Neural cell (in vitro differentiated cells): Measurements from ENCODE around the gene JHY. TPM values are rescaled to one million over a fixed set of nuclear protein-coding genes. Genes with fewer than 3 reads are reported as not detected.

Experiments
- H2AFZ ChIP-seq: fragments of 200-600, 300-800 bp; sonication (generic), shearing (Covaris generic); 2 replicates; pipeline ENCODE4 v1.6.0; 2014; ENCODE audit warnings: low read depth, mild to moderate bottlenecking, antibody characterized with exemption, low read length, moderate library complexity
- H3F3A ChIP-seq: fragments of 200-600 bp; shearing (Covaris generic); 2 replicates; pipeline ENCODE4 v1.6.1; 2016; ENCODE audit warnings: mild to moderate bottlenecking, moderate library complexity, mixed read lengths, antibody characterized with exemption, low read length; ENCODE audit not compliant: insufficient read depth, poor library complexity, severe bottlenecking
- H3K27ac ChIP-seq: fragments of 200-600, 300-800 bp; sonication (generic), shearing (Covaris generic); 2 replicates; pipeline ENCODE4 v1.5.1; 2014; ENCODE audit warnings: mild to moderate bottlenecking, low read length, moderate library complexity
- H3K27me3 ChIP-seq: fragments of 300-800, 200-600 bp; sonication (generic), shearing (Covaris generic); 2 replicates; pipeline ENCODE4 v1.6.0; 2014; ENCODE audit warnings: mild to moderate bottlenecking, low read depth, low read length, moderate library complexity; ENCODE audit not compliant: insufficient read depth
- H3K36me3 ChIP-seq: fragments of 300-800, 200-600 bp; sonication (generic), shearing (Covaris generic); 2 replicates; pipeline ENCODE4 v1.5.1; 2014; ENCODE audit warnings: mild to moderate bottlenecking, antibody characterized with exemption, low read length, moderate library complexity; ENCODE audit not compliant: insufficient read depth
- H3K4me2 ChIP-seq: fragments of 300-800, 200-600 bp; sonication (generic), shearing (Covaris generic); 2 replicates; pipeline ENCODE4 v1.6.0; 2014; ENCODE audit warnings: mild to moderate bottlenecking, low read length
- H3K4me3 ChIP-seq: fragments of 300-800, 200-600 bp; sonication (generic), shearing (Covaris generic); 2 replicates; pipeline ENCODE4 v1.5.1; 2014; ENCODE audit warnings: mild to moderate bottlenecking, low read length, moderate library complexity
- H3K79me2 ChIP-seq: fragments of 200-600 bp; shearing (Covaris generic); replicated peaks from 2 replicates; pipeline ENCODE4 v1.6.0; 2014; ENCODE audit warnings: mild to moderate bottlenecking, low read length, moderate library complexity; ENCODE audit not compliant: insufficient read depth
- H3K9ac ChIP-seq: fragments of 300-800, 200-600 bp; sonication (generic), shearing (Covaris generic); 2 replicates; pipeline ENCODE4 v1.6.1; 2016; ENCODE audit warnings: mild to moderate bottlenecking, low read length, mixed read lengths
- H3K9me2 ChIP-seq: fragments of 200-600 bp; shearing (Covaris generic); 2 replicates; pipeline ENCODE4 v1.6.1; 2016; ENCODE audit warnings: mild to moderate bottlenecking, low read length, mixed read lengths; ENCODE audit not compliant: insufficient read depth
- H3K9me3 ChIP-seq: fragments of 200-600, 300-800 bp; sonication (generic), shearing (Covaris generic); 2 replicates; pipeline ENCODE4 v1.6.1; 2016; ENCODE audit warnings: mild to moderate bottlenecking, mixed run types, low read length, moderate library complexity, mixed read lengths
- H4K20me1 ChIP-seq: fragments of 200-600 bp; shearing (Covaris generic); 2 replicates; pipeline ENCODE4 v1.6.1; 2016; ENCODE audit warnings: mild to moderate bottlenecking, mixed run types; ENCODE audit not compliant: insufficient read depth
- CTCF ChIP-seq: fragments of 450-650 bp; IDR thresholded peaks from 2 replicates; pipeline ENCODE4 v1.5.1; 2014; ENCODE audit warnings: antibody characterized with exemption, mild to moderate bottlenecking, moderate library complexity; ENCODE audit not compliant: poor library complexity, severe bottlenecking
- EP300 ChIP-seq: fragments of 450-650 bp; conservative IDR thresholded peaks from 2 replicates; pipeline ENCODE4 v1.6.1; 2014; ENCODE audit warnings: antibody characterized with exemption, mild to moderate bottlenecking, moderate library complexity; ENCODE audit not compliant: poor library complexity, severe bottlenecking
- EZH2 ChIP-seq: fragments of 200-600, 300-800 bp; shearing (Covaris generic), sonication (generic); IDR thresholded peaks from 2 replicates; pipeline ENCODE4 v1.6.1; 2014; ENCODE audit warnings: antibody characterized with exemption, low read length, borderline replicate concordance, mild to moderate bottlenecking; ENCODE audit not compliant: insufficient read depth, poor library complexity, severe bottlenecking
- MXI1 ChIP-seq: fragments of 450-650 bp; conservative IDR thresholded peaks from 2 replicates; pipeline ENCODE4 v1.6.1; 2014; ENCODE audit warnings: antibody characterized with exemption, mild to moderate bottlenecking; ENCODE audit not compliant: poor library complexity, severe bottlenecking
- POLR2AphosphoS5 ChIP-seq: IDR thresholded peaks from 2 replicates; pipeline ENCODE4 v1.6.1; 2012
- RAD21 ChIP-seq: fragments of 450-650 bp; conservative IDR thresholded peaks from 2 replicates; pipeline ENCODE4 v1.6.1; 2014; ENCODE audit warnings: antibody characterized with exemption, mild to moderate bottlenecking, moderate library complexity
- SMC3 ChIP-seq: fragments of 450-650 bp; conservative IDR thresholded peaks from 2 replicates; pipeline ENCODE4 v1.6.1; 2014; ENCODE audit warnings: antibody characterized with exemption, mild to moderate bottlenecking, moderate library complexity; ENCODE audit not compliant: poor library complexity
- TAF1 ChIP-seq: IDR thresholded peaks from 2 replicates; pipeline ENCODE4 v1.6.1; 2012; ENCODE audit warnings: low read depth
- polyA plus RNA-seq: library from polyadenylated mRNA; depleted of rRNA; stranded (reverse); fragments of >200 nt; gene quantifications from 2 replicates; pipeline ENCODE4 v1.2.3, GENCODE V29; 2014
- TF ChIP-seq, protein P1 (sequence below): IDR thresholded peaks from 2 replicates; pipeline ENCODE4 v1.6.1; 2012; ENCODE audit warnings: borderline replicate concordance

Gene JHY
- polyA plus RNA-seq, 1 donor from 2014 or later: 0.37 TPM

GRCh38 chr11:122983438-122984185, 101.1 kb downstream of the JHY start:
- no peak overlapping the region for H3K27ac ChIP-seq
- TF ChIP-seq SMC3 (no peak), EZH2 (no peak), CTCF (no peak), MXI1 (no peak), RAD21 (no peak), POLR2AphosphoS5 (no peak), EP300 (no peak), TAF1 (no peak)
- TF ChIP-seq, protein P1, sequence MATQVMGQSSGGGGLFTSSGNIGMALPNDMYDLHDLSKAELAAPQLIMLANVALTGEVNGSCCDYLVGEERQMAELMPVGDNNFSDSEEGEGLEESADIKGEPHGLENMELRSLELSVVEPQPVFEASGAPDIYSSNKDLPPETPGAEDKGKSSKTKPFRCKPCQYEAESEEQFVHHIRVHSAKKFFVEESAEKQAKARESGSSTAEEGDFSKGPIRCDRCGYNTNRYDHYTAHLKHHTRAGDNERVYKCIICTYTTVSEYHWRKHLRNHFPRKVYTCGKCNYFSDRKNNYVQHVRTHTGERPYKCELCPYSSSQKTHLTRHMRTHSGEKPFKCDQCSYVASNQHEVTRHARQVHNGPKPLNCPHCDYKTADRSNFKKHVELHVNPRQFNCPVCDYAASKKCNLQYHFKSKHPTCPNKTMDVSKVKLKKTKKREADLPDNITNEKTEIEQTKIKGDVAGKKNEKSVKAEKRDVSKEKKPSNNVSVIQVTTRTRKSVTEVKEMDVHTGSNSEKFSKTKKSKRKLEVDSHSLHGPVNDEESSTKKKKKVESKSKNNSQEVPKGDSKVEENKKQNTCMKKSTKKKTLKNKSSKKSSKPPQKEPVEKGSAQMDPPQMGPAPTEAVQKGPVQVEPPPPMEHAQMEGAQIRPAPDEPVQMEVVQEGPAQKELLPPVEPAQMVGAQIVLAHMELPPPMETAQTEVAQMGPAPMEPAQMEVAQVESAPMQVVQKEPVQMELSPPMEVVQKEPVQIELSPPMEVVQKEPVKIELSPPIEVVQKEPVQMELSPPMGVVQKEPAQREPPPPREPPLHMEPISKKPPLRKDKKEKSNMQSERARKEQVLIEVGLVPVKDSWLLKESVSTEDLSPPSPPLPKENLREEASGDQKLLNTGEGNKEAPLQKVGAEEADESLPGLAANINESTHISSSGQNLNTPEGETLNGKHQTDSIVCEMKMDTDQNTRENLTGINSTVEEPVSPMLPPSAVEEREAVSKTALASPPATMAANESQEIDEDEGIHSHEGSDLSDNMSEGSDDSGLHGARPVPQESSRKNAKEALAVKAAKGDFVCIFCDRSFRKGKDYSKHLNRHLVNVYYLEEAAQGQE: no peak
- H3K9me2 ChIP-seq: no peaks in the 10 kb centered on the region
- H3K36me3 ChIP-seq: no peaks in the 10 kb centered on the region
- peak overlapping the region; percentile 67 for H3K4me3 ChIP-seq
- H2AFZ ChIP-seq: no peak overlapping the region
- no peaks in the 10 kb centered on the region for H3K9me3 ChIP-seq
- H3K4me2 ChIP-seq: no peak overlapping the region
- H3F3A ChIP-seq: no peaks in the 10 kb centered on the region
- peaks cover 100% of the 10 kb centered on the region for H3K27me3 ChIP-seq
- H3K9ac ChIP-seq: no peak overlapping the region
- H3K79me2 ChIP-seq: no peaks in the 10 kb centered on the region
- no peaks in the 10 kb centered on the region for H4K20me1 ChIP-seq

DNA sequence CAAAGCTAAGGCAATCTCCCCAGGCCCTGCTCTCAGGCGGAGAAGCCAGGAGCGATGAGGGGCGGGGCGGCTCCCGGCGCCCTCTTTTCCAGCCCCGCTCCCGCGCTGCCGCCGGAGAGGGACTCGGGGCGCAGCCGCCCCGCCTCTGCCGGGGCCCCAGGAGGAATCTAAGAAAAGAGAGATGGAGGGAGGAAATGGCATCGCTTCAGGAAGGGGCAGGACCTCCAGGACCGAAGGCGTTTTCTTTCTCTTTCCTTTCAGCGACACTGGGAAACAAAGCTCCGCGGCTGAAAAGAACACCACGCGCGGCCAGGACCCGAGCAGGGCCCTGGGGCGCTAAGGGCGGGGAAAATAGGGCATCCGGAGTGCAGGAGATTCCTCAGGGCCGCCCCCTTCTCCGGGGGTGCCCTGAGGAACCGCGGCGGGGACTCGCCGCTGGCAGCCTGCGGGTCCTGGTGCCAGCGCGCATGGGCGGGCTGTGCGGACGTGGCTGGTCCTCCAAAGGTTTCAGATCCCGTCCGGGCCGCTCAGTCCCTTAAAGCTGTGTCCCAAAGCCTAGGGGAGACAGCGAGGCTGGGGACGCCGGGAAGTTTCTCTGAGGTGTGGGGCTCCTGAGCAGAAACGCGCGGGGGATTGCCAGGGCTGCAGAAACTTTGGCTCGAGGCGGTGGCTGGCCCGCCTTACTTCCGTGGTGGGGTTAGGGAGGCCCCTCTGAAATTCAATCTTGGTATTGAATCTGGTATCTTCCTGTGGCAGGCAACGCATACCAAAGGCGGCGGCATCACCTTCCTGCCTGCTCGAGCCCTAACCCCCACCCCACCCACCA, 101.8 kb downstream of the JHY start:
- Histone ChIP-seq H3K27me3 (peaks cover 98% of the 10 kb centered on the region), H2AFZ (peak overlapping the region; percentile 46), H3K36me3 (no peaks in the 10 kb centered on the region), H3F3A (no peaks in the 10 kb centered on the region), H4K20me1 (no peaks in the 10 kb centered on the region), H3K9me2 (no peaks in the 10 kb centered on the region), H3K27ac (no peak overlapping the region), H3K4me3 (peak overlapping the region; percentile 67), H3K4me2 (peak overlapping the region; percentile 38), H3K9me3 (no peaks in the 10 kb centered on the region), H3K79me2 (no peaks in the 10 kb centered on the region), H3K9ac (peak overlapping the region; percentile 38)
- TF ChIP-seq, protein P1: no peak
- TF ChIP-seq RAD21 (no peak), POLR2AphosphoS5 (peak; percentile 20), EP300 (no peak), TAF1 (no peak), MXI1 (no peak), EZH2 (peak; percentile 93), CTCF (no peak)
